ENCODE measurements around the gene AK2. TPM values are rescaled to one million over a fixed set of nuclear protein-coding genes. Genes with fewer than 3 reads are reported as not detected.
"Not testable (repeated sequence)": the region's sequence is repeated elsewhere in the genome, so short reads cannot be mapped to it uniquely, and the experiment has no call there.

The AK2 gene
- 204 and 223 TPM in 2 replicates for total RNA-seq (2014; rRNA removed; shearing (Covaris generic))

GRCh38 chr1:33036526-33037503 lies at the start of gene AK2:
Gene AK2, minus strand, starts transcription at chr1:33036883. Its CDS starts 55 bp downstream, at chr1:33036828.
- DNase-seq (ENCODE audit: low spot score): peak; percentile 98

- DNase-seq (ENCODE audit: low spot score): peak; percentile 89
Measured at GRCh38 chr1:33086384-33086850, 49.7 kb upstream of the AK2 start.

GRCh38 chr1:33085332-33085731 lies 48.6 kb upstream of the AK2 start:
- DNase-seq (ENCODE audit: low spot score): no peak

GRCh38 chr1:33082575-33083108 lies 46.0 kb upstream of the AK2 start:
- DNase-seq (ENCODE audit: low spot score): no peak

- no peak for DNase-seq (ENCODE audit: low spot score)
Measured at GRCh38 chr1:33081554-33082305, 45.0 kb upstream of the AK2 start.

GRCh38 chr1:33080885-33081553 lies 44.3 kb upstream of the AK2 start, which contains the start of gene AZIN2:
Gene AZIN2, plus strand, starts transcription at chr1:33081153. Its CDS starts 1,097 bp downstream, at chr1:33082250.
- DNase-seq (ENCODE audit: low spot score): peak; percentile 91

GRCh38 chr1:33080373-33080772 lies 43.7 kb upstream of the AK2 start:
- no peak for DNase-seq (ENCODE audit: low spot score)

- no peak for DNase-seq (ENCODE audit: low spot score)
Measured at GRCh38 chr1:33078030-33078591, 41.4 kb upstream of the AK2 start.

GRCh38 chr1:33074193-33074945 lies 37.7 kb upstream of the AK2 start:
- no peak for DNase-seq (ENCODE audit: low spot score)

- DNase-seq (ENCODE audit: low spot score): no peak
Measured at GRCh38 chr1:33072707-33073106, 36.0 kb upstream of the AK2 start.

- no peak for DNase-seq (ENCODE audit: low spot score)
Measured at GRCh38 chr1:33070628-33071027, 33.9 kb upstream of the AK2 start.

- not testable (repeated sequence) for DNase-seq (ENCODE audit: low spot score)
Measured at GRCh38 chr1:33068108-33068507, 31.4 kb upstream of the AK2 start.

- not testable (repeated sequence) for DNase-seq (ENCODE audit: low spot score)
Measured at GRCh38 chr1:33066477-33066876, 29.8 kb upstream of the AK2 start.

GRCh38 chr1:33065301-33065700 lies 28.6 kb upstream of the AK2 start:
- no peak for DNase-seq (ENCODE audit: low spot score)

GRCh38 chr1:33064284-33064683 lies 27.6 kb upstream of the AK2 start:
- DNase-seq (ENCODE audit: low spot score): not testable (repeated sequence)

GRCh38 chr1:33061834-33062233 lies 25.2 kb upstream of the AK2 start:
- no peak for DNase-seq (ENCODE audit: low spot score)

- no peak for DNase-seq (ENCODE audit: low spot score)
Measured at GRCh38 chr1:33060579-33061083, 23.9 kb upstream of the AK2 start.

- no peak for DNase-seq (ENCODE audit: low spot score)
Measured at GRCh38 chr1:33057095-33057494, 20.4 kb upstream of the AK2 start.

- no peak for DNase-seq (ENCODE audit: low spot score)
Measured at GRCh38 chr1:33056426-33056825, 19.7 kb upstream of the AK2 start.

Data from HT-29 (cell line).